HepG2 (cell line): ENCODE measurements around the gene ZBTB7C. TPM values are rescaled to one million over a fixed set of nuclear protein-coding genes. Genes with fewer than 3 reads are reported as not detected.

Source experiments
- DPF2 ChIP-seq: sonication (generic); formaldehyde crosslinking; IDR thresholded peaks from 2 replicates; pipeline ENCODE4 v1.4.0; 2020; ENCODE audit warnings: mild to moderate bottlenecking, low read depth, missing genetic modification reagents, borderline replicate concordance
- ZNF431 ChIP-seq: sonication (generic); formaldehyde crosslinking; IDR thresholded peaks from 2 replicates; pipeline ENCODE4 v1.9.0; 2022; ENCODE audit warnings: missing genetic modification reagents, low read depth, mild to moderate bottlenecking, borderline replicate concordance
- polyA plus RNA-seq, 8 experiments: library from polyadenylated mRNA; depleted of rRNA in 3 of 8; stranded (reverse) in 7 of 8; unstranded in 1 of 8; fragments of >200 nt; fragmentation: Illumina TruSeq in 4 of 8; extraction: Trizol in 4 of 8; gene quantifications; 2 replicates each; pipeline versions ENCODE4 v1.2.1 to v1.2.3, GENCODE V29; 2011 to 2016; ENCODE audit warnings: low read depth in 4 of 8, missing spikeins in 1 of 8, mixed read lengths in 1 of 8; ENCODE audit not compliant: insufficient read depth in 1 of 8
- total RNA-seq, 5 experiments: library from RNA; depleted of rRNA; stranded (reverse); fragments of >200 nt; fragmentation: Illumina TruSeq; extraction: Trizol; gene quantifications; 2 replicates each; pipeline ENCODE4 v1.2.3, GENCODE V29; 2016; ENCODE audit warnings: low read depth in 1 of 5
- TF ChIP-seq, protein P1 (sequence below): sonication (generic); formaldehyde crosslinking; IDR thresholded peaks from 2 replicates; pipeline ENCODE4 v1.4.0; 2020; ENCODE audit warnings: missing genetic modification reagents, mild to moderate bottlenecking, borderline replicate concordance
- TF ChIP-seq, protein P2 (sequence below): sonication (generic); formaldehyde crosslinking; IDR thresholded peaks from 2 replicates; pipeline ENCODE4 v1.4.0; 2020; ENCODE audit warnings: missing genetic modification reagents, borderline replicate concordance

Gene ZBTB7C
- total and polyA plus RNA-seq, 2 of the 13 experiments (the other 11 are each of a cell fraction or from before 2014, with no cell fraction given): 0.01 to 0.04 TPM

DNA sequence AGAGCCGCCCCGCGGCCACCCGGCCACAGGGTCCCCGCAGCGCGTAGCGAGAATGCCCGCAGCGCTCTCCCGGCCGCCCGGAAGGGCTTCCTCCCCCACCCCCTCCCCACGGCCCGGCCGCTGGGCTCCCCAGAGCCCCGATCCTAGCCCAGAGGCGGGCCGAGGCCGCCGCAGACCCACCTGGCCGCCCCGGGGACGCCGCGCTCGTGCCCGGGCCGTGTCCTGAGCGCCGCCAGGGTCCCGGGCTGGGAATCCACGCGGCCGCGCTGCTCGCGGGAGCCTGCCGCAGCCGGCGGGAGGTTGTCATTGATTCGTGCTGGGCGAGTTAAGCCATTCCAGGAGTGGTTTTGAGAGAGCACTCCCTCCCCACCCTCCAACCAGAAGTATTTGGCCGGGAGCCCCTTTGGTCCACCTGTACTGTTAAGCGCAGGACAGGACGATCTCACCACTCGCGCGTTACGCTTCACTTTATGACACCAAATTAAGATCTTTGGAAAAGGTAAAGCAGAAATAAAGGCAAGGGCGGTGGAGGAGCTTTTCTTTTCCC is 272.3 kb downstream of the ZBTB7C start (continued):
- TF ChIP-seq, protein P1, sequence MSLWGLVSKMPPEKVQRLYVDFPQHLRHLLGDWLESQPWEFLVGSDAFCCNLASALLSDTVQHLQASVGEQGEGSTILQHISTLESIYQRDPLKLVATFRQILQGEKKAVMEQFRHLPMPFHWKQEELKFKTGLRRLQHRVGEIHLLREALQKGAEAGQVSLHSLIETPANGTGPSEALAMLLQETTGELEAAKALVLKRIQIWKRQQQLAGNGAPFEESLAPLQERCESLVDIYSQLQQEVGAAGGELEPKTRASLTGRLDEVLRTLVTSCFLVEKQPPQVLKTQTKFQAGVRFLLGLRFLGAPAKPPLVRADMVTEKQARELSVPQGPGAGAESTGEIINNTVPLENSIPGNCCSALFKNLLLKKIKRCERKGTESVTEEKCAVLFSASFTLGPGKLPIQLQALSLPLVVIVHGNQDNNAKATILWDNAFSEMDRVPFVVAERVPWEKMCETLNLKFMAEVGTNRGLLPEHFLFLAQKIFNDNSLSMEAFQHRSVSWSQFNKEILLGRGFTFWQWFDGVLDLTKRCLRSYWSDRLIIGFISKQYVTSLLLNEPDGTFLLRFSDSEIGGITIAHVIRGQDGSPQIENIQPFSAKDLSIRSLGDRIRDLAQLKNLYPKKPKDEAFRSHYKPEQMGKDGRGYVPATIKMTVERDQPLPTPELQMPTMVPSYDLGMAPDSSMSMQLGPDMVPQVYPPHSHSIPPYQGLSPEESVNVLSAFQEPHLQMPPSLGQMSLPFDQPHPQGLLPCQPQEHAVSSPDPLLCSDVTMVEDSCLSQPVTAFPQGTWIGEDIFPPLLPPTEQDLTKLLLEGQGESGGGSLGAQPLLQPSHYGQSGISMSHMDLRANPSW (CRISPR knock-in tag): no peak
- TF ChIP-seq ZNF431 (CRISPR knock-in tag) (no peak), DPF2 (CRISPR knock-in tag) (no peak)
- TF ChIP-seq, protein P2, sequence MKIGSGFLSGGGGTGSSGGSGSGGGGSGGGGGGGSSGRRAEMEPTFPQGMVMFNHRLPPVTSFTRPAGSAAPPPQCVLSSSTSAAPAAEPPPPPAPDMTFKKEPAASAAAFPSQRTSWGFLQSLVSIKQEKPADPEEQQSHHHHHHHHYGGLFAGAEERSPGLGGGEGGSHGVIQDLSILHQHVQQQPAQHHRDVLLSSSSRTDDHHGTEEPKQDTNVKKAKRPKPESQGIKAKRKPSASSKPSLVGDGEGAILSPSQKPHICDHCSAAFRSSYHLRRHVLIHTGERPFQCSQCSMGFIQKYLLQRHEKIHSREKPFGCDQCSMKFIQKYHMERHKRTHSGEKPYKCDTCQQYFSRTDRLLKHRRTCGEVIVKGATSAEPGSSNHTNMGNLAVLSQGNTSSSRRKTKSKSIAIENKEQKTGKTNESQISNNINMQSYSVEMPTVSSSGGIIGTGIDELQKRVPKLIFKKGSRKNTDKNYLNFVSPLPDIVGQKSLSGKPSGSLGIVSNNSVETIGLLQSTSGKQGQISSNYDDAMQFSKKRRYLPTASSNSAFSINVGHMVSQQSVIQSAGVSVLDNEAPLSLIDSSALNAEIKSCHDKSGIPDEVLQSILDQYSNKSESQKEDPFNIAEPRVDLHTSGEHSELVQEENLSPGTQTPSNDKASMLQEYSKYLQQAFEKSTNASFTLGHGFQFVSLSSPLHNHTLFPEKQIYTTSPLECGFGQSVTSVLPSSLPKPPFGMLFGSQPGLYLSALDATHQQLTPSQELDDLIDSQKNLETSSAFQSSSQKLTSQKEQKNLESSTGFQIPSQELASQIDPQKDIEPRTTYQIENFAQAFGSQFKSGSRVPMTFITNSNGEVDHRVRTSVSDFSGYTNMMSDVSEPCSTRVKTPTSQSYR (CRISPR knock-in tag): no peak
